ENCODE measurements around the gene KCNJ15.

KCNJ15 gene

GRCh38 chr21:38300141-38300578 is 43.4 kb downstream of the KCNJ15 start:
- peak; percentile 71 for DNase-seq

- no peak for DNase-seq
Observed at GRCh38 chr21:38301321-38302214, 44.8 kb downstream of the KCNJ15 start.

GRCh38 chr21:38303300-38303699 is 46.5 kb downstream of the KCNJ15 start:
- no peak for DNase-seq

- peak; percentile 63 for DNase-seq
Observed at GRCh38 chr21:38306433-38307141, 49.8 kb downstream of the KCNJ15 start.

- DNase-seq, result no peak
Observed at GRCh38 chr21:38307771-38308531, 51.2 kb downstream of the KCNJ15 start.

GRCh38 chr21:38308532-38309119 is 51.8 kb downstream of the KCNJ15 start:
- no peak for DNase-seq

- peak; percentile 84 for DNase-seq
Observed at GRCh38 chr21:38310646-38311485, 54.1 kb downstream of the KCNJ15 start.

- no peak for DNase-seq
Observed at GRCh38 chr21:38311765-38312164, 55.0 kb downstream of the KCNJ15 start.

- DNase-seq, result no peak
Observed at GRCh38 chr21:38312822-38313221, 56.0 kb downstream of the KCNJ15 start.

- no peak for DNase-seq
Observed at GRCh38 chr21:38314558-38314957, 57.8 kb downstream of the KCNJ15 start.

GRCh38 chr21:38315122-38315521 is 58.3 kb downstream of the KCNJ15 start:
- DNase-seq, result no peak

- DNase-seq, result no peak
Observed at GRCh38 chr21:38319781-38320180, 63.0 kb downstream of the KCNJ15 start.

- DNase-seq, result no peak
Observed at GRCh38 chr21:38321568-38321967, 64.8 kb downstream of the KCNJ15 start.

- no peak for DNase-seq
Observed at GRCh38 chr21:38322311-38322950, 65.6 kb downstream of the KCNJ15 start.

- peak; percentile 79 for DNase-seq
Observed at GRCh38 chr21:38323721-38324531, 67.1 kb downstream of the KCNJ15 start.

- no peak for DNase-seq
Observed at GRCh38 chr21:38325216-38325615, 68.4 kb downstream of the KCNJ15 start.

- DNase-seq, result no peak
Observed at GRCh38 chr21:38325731-38326420, 69.1 kb downstream of the KCNJ15 start.

- no peak for DNase-seq
Observed at GRCh38 chr21:38326429-38326828, 69.6 kb downstream of the KCNJ15 start.

- DNase-seq, result no peak
Observed at GRCh38 chr21:38326899-38327298, 70.1 kb downstream of the KCNJ15 start.

- DNase-seq, result no peak
Observed at GRCh38 chr21:38327984-38328383, 71.2 kb downstream of the KCNJ15 start.
